Caki2 (cell line): ENCODE measurements around the gene LHPP. TPM values are rescaled to one million over a fixed set of nuclear protein-coding genes. Genes with fewer than 3 reads are reported as not detected.

ENCODE experiments used
- DNase-seq: peaks from one replicate; pipeline ENCODE4 v3.0.0-alpha.2; 2015; ENCODE audit warnings: low read depth
- in situ Hi-C: cut with HindIII; loops from 2 replicates; pipeline ENCODE4 v1.10.0; 2016; ENCODE audit warnings: low sequenced_read_pairs, low pct_unique_long_range_greater_than_20kb, mixed read lengths
- total RNA-seq: library from RNA; depleted of rRNA; stranded (reverse); fragments of >200 nt; shearing (Covaris generic); gene quantifications from 2 replicates; pipeline ENCODE4 v1.2.3, GENCODE V29; 2014; ENCODE audit warnings: low replicate concordance

The LHPP gene
- total RNA-seq, 1 experiment from 2014 or later: 33.0 TPM

GRCh38 chr10:124484661-124485060 lies 23.0 kb downstream of the LHPP start:
- in situ Hi-C loops: no loop called here
- DNase-seq: no peak

GRCh38 chr10:124486635-124487034 lies 25.0 kb downstream of the LHPP start:
- in situ Hi-C loops: no loop called here
- DNase-seq: no peak

GRCh38 chr10:124491105-124491504 lies 29.5 kb downstream of the LHPP start:
- in situ Hi-C loops: no loop called here
- DNase-seq: no peak

GRCh38 chr10:124492266-124492665 lies 30.6 kb downstream of the LHPP start:
- in situ Hi-C loops: no loop called here

GRCh38 chr10:124493214-124493882 lies 31.7 kb downstream of the LHPP start:
- no peak for DNase-seq
- in situ Hi-C loops: no loop called here

More at GRCh38 chr10:124492266-124492665, 30.6 kb downstream of the LHPP start:
- no peak for DNase-seq

GRCh38 chr10:124494046-124494807 lies 32.6 kb downstream of the LHPP start:
- no peak for DNase-seq
- in situ Hi-C loops: no loop called here

GRCh38 chr10:124495162-124495561 lies 33.5 kb downstream of the LHPP start:
- in situ Hi-C loops: no loop called here

GRCh38 chr10:124495725-124496124 lies 34.1 kb downstream of the LHPP start:
- in situ Hi-C loops: no loop called here
- DNase-seq: no peak

More at GRCh38 chr10:124495162-124495561, 33.5 kb downstream of the LHPP start:
- no peak for DNase-seq

- in situ Hi-C loops: no loop called here
- no peak for DNase-seq
Observed at GRCh38 chr10:124496150-124496549, 34.5 kb downstream of the LHPP start.

- no peak for DNase-seq
- in situ Hi-C loops: no loop called here
Observed at GRCh38 chr10:124496620-124497019, 35.0 kb downstream of the LHPP start.

- in situ Hi-C loops: no loop called here
Observed at GRCh38 chr10:124497196-124497881, 35.7 kb downstream of the LHPP start.

GRCh38 chr10:124498056-124498455 lies 36.4 kb downstream of the LHPP start:
- no peak for DNase-seq
- in situ Hi-C loops: no loop called here

More at GRCh38 chr10:124497196-124497881, 35.7 kb downstream of the LHPP start:
- no peak for DNase-seq

GRCh38 chr10:124500757-124501156 lies 39.1 kb downstream of the LHPP start:
- in situ Hi-C loops: no loop called here
- no peak for DNase-seq

GRCh38 chr10:124504711-124505110 lies 43.1 kb downstream of the LHPP start:
- DNase-seq: no peak
- in situ Hi-C loops: no loop called here

- in situ Hi-C loops: no loop called here
- no peak for DNase-seq
Observed at GRCh38 chr10:124505279-124505678, 43.7 kb downstream of the LHPP start.

GRCh38 chr10:124508070-124508667 lies 46.5 kb downstream of the LHPP start:
- DNase-seq: no peak
- in situ Hi-C loops: no loop called here

GRCh38 chr10:124508907-124509454 lies 47.4 kb downstream of the LHPP start:
- in situ Hi-C loops: no loop called here
- no peak for DNase-seq

GRCh38 chr10:124509880-124510632 lies 48.4 kb downstream of the LHPP start:
- in situ Hi-C loops: no loop called here
- DNase-seq: no peak
